PC-3 (cell line): ENCODE data around the gene NNMT.

ENCODE experiments used
- CTCF ChIP-seq: fragments of 300-600 bp; sonication (generic); conservative IDR thresholded peaks from 2 replicates; pipeline ENCODE4 v1.5.1; 2017; ENCODE audit warnings: antibody characterized with exemption, low read depth, mild to moderate bottlenecking, low read length
- EZH2 ChIP-seq: fragments of 300-600 bp; sonication (generic); IDR thresholded peaks from one replicate; pipeline ENCODE4 v1.6.1; 2017; ENCODE audit warnings: antibody characterized with exemption, mild to moderate bottlenecking, low read length; ENCODE audit not compliant: unreplicated experiment
- EZH2phosphoT487 ChIP-seq: fragments of 300-600 bp; sonication (generic); IDR thresholded peaks from 2 replicates; pipeline ENCODE4 v1.6.1; 2018; ENCODE audit warnings: mild to moderate bottlenecking, antibody characterized with exemption, low read length, borderline replicate concordance

GRCh38 chr11:114311946-114312345 is 15.7 kb downstream of the NNMT start:
- no peak for TF ChIP-seq EZH2
- no peak for TF ChIP-seq CTCF
- no peak for TF ChIP-seq EZH2phosphoT487
